ENCODE results near the gene CXCR3.
"Not testable (repeated sequence)": the region's sequence is repeated elsewhere in the genome, so short reads cannot be mapped to it uniquely, and the experiment has no call there.

GRCh38 chrX:71611736-71612135, 6.6 kb downstream of the CXCR3 start:
- TF ChIP-seq CBX5 (IDR thresholded peaks at IDR 0.05; ENCODE audit: low read depth); EZH2 (IDR thresholded peaks at IDR 0.05; ENCODE audit: borderline replicate concordance, control insufficient read depth, low read depth, low read length); MYC (IDR thresholded peaks at IDR 0.05; ENCODE audit: insufficient read depth, insufficient read length, insufficient replicate concordance, low read length, severe bottlenecking); CEBPB (IDR thresholded peaks at IDR 0.05; ENCODE audit: borderline replicate concordance in 1 of 2, low read depth in 2 of 2, low read length in 2 of 2); MAX (IDR thresholded peaks at IDR 0.05; ENCODE audit: low read depth, low read length); E4F1 (IDR thresholded peaks at IDR 0.05; ENCODE audit: borderline replicate concordance, partially characterized antibody); IKZF1 (conservative IDR thresholded peaks at IDR 0.05); NFXL1 (IDR thresholded peaks at IDR 0.05; ENCODE audit: borderline replicate concordance); ZZZ3 (IDR thresholded peaks at IDR 0.05; ENCODE audit: control insufficient read depth, insufficient read length, low read depth); BCL11A (IDR thresholded peaks at IDR 0.05; ENCODE audit: low read depth, low read length): not testable (repeated sequence)
- TF ChIP-seq, protein P1, sequence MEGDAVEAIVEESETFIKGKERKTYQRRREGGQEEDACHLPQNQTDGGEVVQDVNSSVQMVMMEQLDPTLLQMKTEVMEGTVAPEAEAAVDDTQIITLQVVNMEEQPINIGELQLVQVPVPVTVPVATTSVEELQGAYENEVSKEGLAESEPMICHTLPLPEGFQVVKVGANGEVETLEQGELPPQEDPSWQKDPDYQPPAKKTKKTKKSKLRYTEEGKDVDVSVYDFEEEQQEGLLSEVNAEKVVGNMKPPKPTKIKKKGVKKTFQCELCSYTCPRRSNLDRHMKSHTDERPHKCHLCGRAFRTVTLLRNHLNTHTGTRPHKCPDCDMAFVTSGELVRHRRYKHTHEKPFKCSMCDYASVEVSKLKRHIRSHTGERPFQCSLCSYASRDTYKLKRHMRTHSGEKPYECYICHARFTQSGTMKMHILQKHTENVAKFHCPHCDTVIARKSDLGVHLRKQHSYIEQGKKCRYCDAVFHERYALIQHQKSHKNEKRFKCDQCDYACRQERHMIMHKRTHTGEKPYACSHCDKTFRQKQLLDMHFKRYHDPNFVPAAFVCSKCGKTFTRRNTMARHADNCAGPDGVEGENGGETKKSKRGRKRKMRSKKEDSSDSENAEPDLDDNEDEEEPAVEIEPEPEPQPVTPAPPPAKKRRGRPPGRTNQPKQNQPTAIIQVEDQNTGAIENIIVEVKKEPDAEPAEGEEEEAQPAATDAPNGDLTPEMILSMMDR (IDR thresholded peaks at IDR 0.05 in 2 of 3, conservative IDR thresholded peaks at IDR 0.05 in 1 of 3; ENCODE audit: control insufficient read depth in 2 of 3, extremely low read depth in 1 of 3, insufficient read depth in 1 of 3, low read depth in 3 of 3, low read length in 3 of 3) = not testable (repeated sequence)
- TF ChIP-seq, protein P2, sequence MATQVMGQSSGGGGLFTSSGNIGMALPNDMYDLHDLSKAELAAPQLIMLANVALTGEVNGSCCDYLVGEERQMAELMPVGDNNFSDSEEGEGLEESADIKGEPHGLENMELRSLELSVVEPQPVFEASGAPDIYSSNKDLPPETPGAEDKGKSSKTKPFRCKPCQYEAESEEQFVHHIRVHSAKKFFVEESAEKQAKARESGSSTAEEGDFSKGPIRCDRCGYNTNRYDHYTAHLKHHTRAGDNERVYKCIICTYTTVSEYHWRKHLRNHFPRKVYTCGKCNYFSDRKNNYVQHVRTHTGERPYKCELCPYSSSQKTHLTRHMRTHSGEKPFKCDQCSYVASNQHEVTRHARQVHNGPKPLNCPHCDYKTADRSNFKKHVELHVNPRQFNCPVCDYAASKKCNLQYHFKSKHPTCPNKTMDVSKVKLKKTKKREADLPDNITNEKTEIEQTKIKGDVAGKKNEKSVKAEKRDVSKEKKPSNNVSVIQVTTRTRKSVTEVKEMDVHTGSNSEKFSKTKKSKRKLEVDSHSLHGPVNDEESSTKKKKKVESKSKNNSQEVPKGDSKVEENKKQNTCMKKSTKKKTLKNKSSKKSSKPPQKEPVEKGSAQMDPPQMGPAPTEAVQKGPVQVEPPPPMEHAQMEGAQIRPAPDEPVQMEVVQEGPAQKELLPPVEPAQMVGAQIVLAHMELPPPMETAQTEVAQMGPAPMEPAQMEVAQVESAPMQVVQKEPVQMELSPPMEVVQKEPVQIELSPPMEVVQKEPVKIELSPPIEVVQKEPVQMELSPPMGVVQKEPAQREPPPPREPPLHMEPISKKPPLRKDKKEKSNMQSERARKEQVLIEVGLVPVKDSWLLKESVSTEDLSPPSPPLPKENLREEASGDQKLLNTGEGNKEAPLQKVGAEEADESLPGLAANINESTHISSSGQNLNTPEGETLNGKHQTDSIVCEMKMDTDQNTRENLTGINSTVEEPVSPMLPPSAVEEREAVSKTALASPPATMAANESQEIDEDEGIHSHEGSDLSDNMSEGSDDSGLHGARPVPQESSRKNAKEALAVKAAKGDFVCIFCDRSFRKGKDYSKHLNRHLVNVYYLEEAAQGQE (IDR thresholded peaks at IDR 0.05; ENCODE audit: low read depth, low read length) = not testable (repeated sequence)
